ENCODE data around the gene CACTIN.
A peak's percentile ranks its signal among the peaks of the same experiment; 100 is the strongest.

Gene CACTIN

DNA sequence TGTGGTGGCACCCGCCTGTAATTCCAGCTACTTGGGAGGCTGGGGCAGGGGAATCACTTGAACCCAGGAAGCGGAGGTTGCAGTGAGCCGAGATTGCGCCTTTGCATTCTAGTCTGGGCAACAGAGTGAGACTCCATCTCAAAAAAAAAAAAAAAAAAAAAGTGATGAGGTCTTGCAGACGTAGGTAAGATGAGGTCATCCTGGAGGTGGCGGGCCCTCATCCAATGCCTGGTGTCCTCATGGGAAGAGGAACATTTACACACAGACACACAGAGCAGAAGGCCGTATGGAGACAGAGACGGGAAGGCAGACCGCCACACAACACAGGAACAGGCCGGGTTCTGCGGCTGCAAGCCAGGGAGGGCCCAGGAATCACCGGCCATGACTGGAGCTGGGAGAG is 4.4 kb downstream of the CACTIN start:
- no peak for DNase-seq

DNA sequence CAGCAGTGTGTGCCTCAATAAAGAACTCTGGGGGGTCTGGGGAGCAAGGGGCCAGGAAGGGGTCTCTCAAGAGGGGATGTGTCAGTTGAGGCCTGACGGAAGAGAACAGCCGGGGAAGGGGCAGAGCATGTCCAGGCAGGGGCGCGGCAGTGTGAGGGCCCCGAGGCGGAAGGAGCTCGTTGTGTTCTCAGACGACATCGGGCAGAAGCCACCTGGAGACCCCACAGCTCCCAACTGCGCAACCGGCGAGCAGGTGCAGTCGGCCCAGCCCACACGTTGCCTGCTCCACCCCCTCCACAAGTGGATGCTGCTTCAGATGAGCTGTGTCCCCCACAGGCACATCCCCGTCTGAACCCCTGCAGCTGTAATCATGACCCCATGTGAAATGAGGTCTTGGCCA is 4.9 kb downstream of the CACTIN start:
- DNase-seq: no peak

DNA sequence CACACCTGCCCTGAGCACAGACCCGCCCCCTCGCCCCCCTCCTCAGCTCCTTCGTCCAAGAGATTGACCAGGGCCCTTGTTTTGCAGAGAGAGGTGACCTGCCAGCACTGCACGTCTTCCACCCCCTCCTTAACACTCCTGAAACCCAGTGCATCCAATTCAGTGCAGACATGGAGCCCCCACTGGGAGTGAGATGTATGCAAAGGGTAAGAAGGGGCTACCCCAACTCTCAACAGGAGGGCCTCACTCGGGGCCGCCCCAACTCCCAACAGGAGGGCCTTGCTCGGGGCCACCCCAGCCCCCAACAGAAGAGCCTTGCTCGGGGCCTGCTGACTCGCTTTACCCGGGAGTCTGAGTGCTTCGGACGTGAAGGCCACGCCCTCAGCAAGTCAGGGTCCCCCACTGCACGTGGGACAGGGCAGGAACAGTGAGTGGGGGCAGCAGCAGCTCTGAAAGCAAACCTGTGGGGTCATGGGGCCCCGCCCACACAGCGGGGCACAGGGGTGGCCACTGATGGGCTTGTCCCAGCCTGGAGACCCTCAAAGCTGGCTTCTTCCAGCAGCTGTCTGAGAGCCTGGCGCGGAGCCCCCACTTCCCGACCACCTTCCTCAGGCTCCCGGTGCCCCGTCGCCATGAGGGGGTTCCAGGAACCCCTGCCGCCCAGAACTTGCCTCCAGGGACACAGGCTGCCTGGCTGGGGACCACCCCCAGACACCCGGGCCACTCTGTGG is 5.6 kb downstream of the CACTIN start:
- no peak for DNase-seq

DNA sequence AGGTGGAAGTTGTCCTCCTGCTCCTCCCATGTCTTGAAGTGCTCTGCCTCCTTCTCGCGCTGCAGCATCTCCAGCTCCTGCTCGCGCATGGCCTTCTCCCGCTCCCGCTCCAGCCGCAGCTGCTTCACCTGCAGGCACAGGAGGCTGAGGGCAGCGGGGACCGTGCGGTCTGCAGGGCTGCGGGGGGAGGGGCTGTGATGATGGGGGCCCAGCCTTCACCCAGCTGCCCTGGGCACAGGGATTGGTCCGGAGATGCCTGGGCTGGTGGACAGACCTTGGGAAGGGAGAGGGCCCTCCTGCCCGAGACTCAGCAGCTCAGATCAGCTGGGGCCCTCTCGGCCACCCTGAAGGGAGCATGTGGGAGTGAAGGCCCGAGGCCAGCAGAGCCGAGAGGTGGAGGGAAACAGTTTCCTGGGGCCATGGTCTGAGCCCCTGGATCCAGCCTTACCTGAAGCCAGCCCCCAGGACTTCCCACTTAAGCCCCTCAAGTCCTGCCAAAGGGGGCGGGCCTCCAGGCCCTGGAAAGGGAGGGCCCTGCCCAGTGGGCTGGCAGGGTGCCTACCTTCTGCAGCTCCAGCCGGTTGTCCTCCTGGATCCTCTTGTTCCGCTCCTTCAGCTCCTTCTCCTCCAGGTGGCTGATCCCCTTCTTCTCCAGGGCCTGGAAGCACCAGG is 6.3 kb downstream of the CACTIN start:
- no peak for DNase-seq

DNA sequence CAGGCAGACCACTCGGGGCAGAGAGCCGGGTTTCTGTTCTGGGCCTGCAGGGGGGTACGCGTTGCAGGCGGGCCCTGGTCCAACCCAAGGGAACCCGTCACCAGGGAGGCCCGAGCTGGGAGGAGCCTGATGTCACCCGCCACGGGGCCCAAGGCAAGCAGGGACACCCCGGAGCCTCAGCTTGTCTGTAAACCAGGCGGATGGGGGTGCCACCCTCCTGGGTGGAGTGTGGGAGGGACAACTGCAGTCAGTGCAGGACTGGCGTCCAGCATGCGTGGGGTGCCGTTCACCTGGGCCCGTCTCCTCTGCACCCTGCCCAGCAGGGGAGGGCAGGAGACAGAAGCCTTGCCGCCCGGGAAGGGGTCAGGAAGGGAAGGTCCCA is 7.0 kb downstream of the CACTIN start:
- no peak for DNase-seq

DNA sequence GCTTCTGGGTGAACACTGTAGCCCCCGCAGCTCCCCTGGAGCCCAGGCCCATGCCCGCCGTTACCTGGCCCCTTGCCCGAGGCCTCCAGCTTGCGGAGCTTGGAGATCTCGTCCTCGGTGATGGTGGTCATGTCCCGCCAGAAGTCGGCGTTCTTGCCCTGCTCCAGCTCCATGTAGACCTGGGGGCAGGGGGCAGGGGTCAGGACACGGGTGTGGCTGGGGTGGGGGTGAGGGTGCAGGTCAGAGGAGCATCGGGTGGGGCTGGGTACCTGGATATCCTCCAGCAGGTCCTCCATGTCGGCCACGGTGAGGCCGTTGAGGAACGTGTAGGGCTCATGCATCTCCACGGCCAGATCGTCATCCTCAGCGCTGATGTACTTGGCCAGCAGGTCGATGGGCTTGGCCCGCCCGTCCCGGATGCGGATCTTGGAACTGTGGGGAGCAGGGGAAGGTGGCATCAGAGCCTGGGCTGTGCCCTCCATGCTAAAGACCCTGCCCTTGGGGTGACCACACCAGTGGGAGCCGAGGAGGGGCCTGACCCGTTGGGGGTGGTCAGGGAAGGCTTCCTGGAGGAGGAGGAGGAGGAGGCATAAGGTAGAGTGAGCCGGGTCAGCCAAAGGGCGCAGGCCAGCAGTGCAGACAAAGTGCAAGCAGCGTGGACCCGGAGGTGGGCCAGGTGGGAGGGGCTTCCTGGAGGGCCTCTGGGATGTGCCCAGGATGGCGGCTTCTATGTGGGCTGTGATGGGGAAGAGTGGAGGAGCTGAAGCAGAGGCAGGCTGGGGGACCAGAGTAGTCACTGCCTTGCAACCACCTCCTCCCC is 7.6 kb downstream of the CACTIN start:
- DNase-seq: no peak

GRCh38 chr19:3618144-3618810 is 8.3 kb downstream of the CACTIN start:
- DNase-seq: no peak

GRCh38 chr19:3617463-3617862 is 9.1 kb downstream of the CACTIN start:
- no peak for DNase-seq

DNA sequence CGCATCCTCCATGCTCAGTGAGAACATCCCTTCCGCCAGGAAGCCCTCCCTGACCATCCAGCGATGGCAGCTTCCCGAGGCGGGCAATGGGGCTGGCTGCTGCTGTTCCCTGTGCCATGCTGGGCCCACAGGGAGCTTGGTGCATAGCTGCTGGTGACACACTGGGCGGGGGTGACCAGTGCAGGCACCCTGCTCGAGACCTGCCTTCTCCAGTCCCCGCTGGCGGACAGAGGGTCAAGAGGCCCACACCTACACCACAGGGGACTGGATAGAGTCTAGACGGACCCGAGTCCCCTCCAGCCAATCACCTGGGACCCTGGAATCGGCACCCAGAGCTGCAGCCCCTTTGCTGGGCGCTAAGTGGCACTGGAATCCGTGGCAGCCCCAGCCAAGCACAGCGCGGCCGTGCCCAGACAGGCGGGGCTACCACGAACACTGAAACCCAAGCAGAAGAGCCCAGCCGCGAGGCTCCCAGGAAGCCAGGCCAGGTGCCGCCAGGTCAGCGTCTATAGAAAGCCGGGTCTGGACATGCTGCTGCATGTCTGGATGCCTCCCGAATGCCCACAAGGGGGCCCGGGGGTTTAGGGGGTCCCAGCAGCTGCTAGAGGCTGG is 11.0 kb downstream of the CACTIN start:
- DNase-seq: no peak

DNA sequence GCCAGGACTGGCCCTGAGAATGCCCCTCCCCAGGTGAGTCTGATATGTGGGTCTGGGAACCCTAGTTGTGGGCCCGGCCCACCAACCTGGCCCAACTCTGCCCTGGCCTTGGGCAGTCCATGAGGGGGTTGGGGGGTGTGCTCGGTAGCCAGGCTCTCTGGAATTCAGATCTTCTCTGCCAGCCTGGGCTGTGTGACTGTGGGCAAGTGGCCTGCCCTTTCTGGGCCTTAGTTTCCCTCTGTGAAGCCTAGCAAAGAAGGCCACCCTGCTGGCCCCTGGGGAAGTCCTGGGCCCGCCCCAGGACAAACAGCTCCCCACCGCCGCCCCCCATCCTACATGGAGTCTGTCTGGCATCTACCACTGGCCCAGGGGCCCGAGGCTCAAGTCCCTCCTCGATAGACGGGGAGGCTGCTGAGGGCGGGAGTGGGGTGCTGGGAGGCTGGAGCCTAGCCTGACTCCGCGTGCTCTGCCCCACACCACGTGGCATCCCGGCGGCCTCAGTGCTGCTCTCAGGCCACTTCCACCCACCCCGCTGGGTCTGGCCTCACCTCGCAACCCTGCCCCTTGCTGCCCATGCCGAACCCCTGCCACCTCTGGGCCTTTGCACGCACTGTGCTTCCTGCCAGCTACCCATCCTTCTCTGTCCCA is 11.6 kb downstream of the CACTIN start:
- no peak for DNase-seq

GRCh38 chr19:3613818-3614661 is 12.6 kb downstream of the CACTIN start:
- no peak for DNase-seq

DNA sequence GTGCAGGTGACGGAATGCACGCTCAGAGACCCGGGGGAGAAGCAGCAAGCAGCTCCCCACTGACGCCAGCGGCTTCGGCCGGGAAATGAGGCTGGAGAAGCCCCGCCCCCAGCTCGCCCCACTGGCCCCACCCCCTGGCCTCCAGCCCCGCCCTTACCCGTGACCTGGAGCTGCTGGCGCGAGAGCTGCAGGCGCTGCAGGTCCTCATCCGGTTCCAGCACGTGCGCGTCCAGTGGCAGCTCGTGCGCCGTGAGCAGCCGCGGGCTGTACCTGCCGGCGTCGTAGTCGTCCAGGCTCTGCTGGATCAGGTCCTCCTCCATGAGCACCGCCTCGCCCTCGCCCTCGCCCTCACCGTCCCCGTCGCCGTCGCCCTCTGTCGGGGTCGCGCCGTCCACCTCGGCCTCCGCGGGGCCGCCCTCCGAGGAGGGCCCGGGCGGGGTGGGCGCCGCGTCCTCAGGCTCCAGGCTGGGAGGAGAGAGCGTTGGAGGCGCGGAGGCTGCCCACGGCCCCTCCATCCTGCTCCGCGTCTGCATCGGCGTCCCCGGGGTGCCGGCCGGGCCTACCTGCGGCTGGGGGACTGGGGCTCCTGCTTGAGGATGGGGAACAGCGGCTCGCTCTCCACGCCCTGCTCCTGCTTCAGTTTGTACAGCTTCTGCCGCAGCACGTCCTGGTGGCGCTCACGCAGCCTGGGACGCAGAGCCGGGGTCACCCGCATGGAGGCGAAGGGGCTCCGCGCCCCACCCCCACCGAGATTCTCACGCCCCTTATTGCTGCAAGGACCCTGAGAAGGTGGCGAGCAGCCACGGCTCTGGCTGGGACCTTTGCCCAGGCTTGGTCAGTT is 13.5 kb downstream of the CACTIN start:
- DNase-seq: no peak

GRCh38 chr19:3612330-3612729 is 14.3 kb downstream of the CACTIN start:
- DNase-seq: no peak

GRCh38 chr19:3611841-3612240 is 14.7 kb downstream of the CACTIN start:
- DNase-seq: no peak

DNA sequence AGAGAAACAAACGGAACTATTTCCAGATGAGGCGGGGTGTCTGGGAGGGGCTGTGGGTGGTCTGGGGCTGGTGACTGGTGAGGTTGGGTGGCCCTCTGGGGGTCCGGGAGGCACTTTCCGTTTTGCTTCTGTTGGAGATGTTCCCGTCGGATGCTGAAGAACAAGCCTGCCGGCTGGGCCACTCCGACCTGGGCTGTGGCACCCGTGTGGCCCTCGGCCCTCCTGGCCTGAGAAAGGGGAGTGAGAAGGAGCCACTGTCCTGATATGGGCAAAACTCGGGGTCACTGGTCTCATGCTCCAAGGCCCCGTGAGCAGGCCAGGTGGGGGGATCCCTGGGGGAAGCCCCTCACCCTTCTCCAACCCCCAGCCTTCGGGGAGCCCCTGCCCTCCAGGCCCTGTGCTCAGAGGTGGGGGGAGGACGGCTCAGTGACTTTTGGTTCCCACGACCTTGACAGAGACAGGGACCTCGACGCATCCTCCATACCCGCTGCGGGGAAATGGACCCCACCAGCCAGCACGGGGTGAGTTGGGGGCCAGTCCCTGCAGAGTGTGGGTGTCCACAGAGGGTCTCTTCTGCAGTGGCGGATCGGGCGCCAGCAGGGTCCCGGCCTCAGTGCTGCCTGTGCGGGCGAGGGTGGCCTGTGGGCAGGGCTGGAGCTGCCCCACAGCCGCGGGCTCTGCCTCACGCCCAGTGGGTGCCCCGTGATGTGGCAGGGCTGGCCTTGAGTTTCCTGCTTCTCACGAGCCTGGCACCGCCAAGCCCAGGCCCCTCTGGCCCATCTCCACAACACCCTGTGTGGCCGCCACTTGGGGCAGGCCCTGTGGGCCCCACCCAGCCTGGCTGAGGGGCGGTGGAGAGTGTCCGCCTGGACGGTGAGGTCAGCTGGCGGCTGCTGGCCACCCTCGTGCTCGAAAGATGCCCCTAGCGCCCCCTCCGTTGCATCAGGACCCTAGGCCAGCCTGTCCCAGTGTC is 15.6 kb downstream of the CACTIN start:
- DNase-seq: no peak

DNA sequence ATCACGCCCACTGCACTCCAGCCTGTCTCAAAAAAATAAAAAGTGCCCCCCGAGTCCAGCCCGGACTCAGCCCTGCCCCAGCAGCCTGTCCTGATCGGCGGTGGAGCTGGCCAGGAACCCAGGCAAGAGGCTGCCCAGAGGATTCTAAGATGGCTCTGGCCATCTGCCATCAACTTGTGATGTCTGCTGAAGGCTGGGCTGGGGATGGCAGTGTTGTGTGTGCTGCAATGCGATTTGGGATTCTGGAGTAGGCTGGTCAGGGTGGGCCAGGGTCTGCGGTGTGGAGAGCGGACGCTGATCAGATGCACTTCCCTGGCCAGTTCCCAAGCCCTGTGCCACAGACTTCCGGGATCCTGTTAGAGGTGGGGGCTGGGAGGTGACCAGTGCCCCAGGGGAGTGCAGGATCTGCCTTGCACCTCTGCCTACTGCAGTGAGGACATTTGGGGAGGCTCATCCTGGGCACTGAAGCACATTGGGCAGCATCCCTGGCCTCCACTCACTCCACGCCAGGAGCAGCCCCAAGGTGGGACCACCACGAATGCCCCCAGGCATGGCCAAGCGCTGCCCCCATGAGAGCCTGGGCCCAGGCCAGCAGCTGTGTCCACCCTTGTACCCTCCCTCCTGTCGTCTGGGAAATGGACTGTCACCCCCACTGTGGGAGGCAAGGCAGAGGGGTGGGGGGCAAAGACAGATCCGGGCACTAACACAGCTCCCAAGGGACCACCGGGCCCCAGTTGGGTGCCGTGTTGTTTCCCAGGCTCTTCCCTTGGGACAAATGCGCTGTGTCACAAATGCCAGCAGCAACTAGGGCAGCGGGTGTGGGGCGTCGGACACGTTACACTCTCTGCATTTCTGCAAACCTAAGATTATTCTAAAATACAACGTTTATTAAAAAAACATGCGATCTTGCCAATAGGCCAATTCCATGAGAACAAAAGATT is 16.5 kb downstream of the CACTIN start:
- DNase-seq: no peak

DNA sequence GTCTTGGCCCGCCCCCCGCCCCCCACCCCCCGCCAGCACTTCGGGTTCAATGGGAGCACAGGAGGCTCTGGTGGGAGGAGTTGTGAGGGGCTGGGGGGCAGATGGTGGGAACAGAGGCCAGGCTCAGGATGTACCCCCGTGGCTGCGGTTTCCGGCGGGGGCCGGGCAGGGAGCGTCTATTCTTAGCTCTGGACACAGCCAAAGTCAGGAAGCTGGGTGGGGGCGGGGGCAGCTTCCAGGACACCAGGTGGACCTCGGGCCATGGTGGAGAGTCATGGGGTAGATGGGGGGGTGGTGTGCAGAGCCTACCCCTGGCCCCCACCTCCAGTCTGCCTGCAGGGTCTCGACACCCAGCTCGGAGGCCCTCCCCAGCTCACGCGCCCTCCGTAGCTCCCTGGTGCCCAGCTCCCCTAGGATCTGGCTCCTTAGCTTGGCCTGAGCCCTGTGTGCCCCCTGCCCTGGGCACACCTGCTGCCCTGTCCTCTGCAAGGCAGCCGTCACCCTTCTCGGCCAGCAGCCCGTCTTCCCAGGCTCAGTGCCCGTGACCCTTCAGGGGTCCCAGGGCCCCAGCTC is 17.8 kb downstream of the CACTIN start:
- peak; percentile 66 for DNase-seq
